PC-9 (cell line): ENCODE measurements around the gene SEC23B. TPM values are rescaled to one million over a fixed set of nuclear protein-coding genes. Genes with fewer than 3 reads are reported as not detected.
A peak's percentile ranks its signal among the peaks of the same experiment; 100 is the strongest.
"Not testable (repeated sequence)": the region's sequence is repeated elsewhere in the genome, so short reads cannot be mapped to it uniquely, and the experiment has no call there.

Source experiments
- BruUV-seq: library from RNA; stranded (reverse); fragments of 400-500 nt; replicated peaks from 2 replicates; lab custom pipeline; 2021; lab: Mats Ljungman, UMichigan
- CTCF ChIA-PET: fragments of 300-600 bp; sonication (Branson Sonifier 250); formaldehyde crosslinking; loops from one replicate; lab custom pipeline; 2022; ENCODE audit warnings: antibody characterized with exemption; lab: Charles Lee
- POLR2A ChIA-PET: fragments of 300-600 bp; sonication (Branson Sonifier 250); formaldehyde crosslinking; loops from one replicate; lab custom pipeline; 2022; ENCODE audit warnings: antibody characterized with exemption; ENCODE audit not compliant: unreplicated experiment; lab: Charles Lee
- DNase-seq, 2 experiments: peaks; one replicate each; pipeline versions ENCODE4 v3.0.0 to v3.0.0-alpha.2; 2015 to 2022; ENCODE audit warnings: mixed read lengths in 1 of 2
- H2AFZ ChIP-seq: fragments of 200-600 bp; sonication (generic); 2 replicates; pipeline ENCODE4 v1.8.1; 2017; ENCODE audit warnings: antibody characterized with exemption
- H3F3A ChIP-seq: fragments of 200-600 bp; sonication (generic); 2 replicates; pipeline ENCODE4 v1.8.1; 2017; ENCODE audit warnings: antibody characterized with exemption, mild to moderate bottlenecking, low read depth; ENCODE audit not compliant: insufficient read depth
- H3K27ac ChIP-seq: fragments of 200-600 bp; sonication (generic); 2 replicates; pipeline ENCODE4 v1.6.1; 2016; ENCODE audit warnings: mixed run types
- H3K27me3 ChIP-seq: fragments of 200-600 bp; sonication (generic); 2 replicates; pipeline ENCODE4 v1.6.1; 2016; ENCODE audit warnings: low read depth, mixed run types; ENCODE audit not compliant: insufficient read depth
- H3K36me3 ChIP-seq: fragments of 200-600 bp; sonication (generic); 2 replicates; pipeline ENCODE4 v1.6.1; 2016; ENCODE audit warnings: low read depth, mixed run types
- H3K4me1 ChIP-seq: fragments of 200-600 bp; sonication (generic); replicated peaks from 2 replicates; pipeline ENCODE4 v1.6.1; 2016; ENCODE audit warnings: mixed run types; ENCODE audit not compliant: insufficient read depth
- H3K4me2 ChIP-seq: fragments of 200-600 bp; sonication (generic); 2 replicates; pipeline ENCODE4 v1.6.1; 2017; ENCODE audit warnings: mixed run types
- H3K4me3 ChIP-seq: fragments of 200-600 bp; sonication (generic); 2 replicates; pipeline ENCODE4 v1.6.1; 2016; ENCODE audit warnings: mixed run types
- H3K79me2 ChIP-seq: fragments of 200-600 bp; sonication (generic); 2 replicates; pipeline ENCODE4 v1.6.1; 2017; ENCODE audit warnings: low read depth, mixed run types
- H3K9me2 ChIP-seq: fragments of 200-600 bp; sonication (generic); 2 replicates; pipeline ENCODE4 v1.8.1; 2017; ENCODE audit warnings: mild to moderate bottlenecking; ENCODE audit not compliant: insufficient read depth
- H3K9me3 ChIP-seq: fragments of 200-600 bp; sonication (generic); 2 replicates; pipeline ENCODE4 v1.8.1; 2016; ENCODE audit warnings: low read depth; ENCODE audit not compliant: insufficient read depth
- H4K20me1 ChIP-seq: fragments of 200-600 bp; sonication (generic); 2 replicates; pipeline ENCODE4 v1.8.1; 2017; ENCODE audit not compliant: insufficient read depth
- CTCF ChIP-seq: fragments of 200-600 bp; sonication (generic); conservative IDR thresholded peaks from 2 replicates; pipeline ENCODE4 v1.6.1; 2017; ENCODE audit warnings: mixed run types, antibody characterized with exemption, mild to moderate bottlenecking, moderate library complexity
- EZH2 ChIP-seq: fragments of 200-600 bp; sonication (generic); IDR thresholded peaks from 2 replicates; pipeline ENCODE4 v1.8.0; 2017; ENCODE audit warnings: antibody characterized with exemption, low read depth
- intact Hi-C: fragments of 100-400 bp; cut with micrococcal nuclease; formaldehyde crosslinking; loops from one replicate; pipeline ENCODE4 v1.10.0; 2022; ENCODE audit not compliant: unreplicated experiment
- total RNA-seq: library from RNA; stranded (reverse); gene quantifications from 2 replicates; pipeline ENCODE4 v1.2.3, GENCODE V29; 2021

The SEC23B gene
- total RNA-seq, 1 experiment from 2014 or later = 78.5 TPM

GRCh38 chr20:18496042-18496441 is 11.7 kb upstream of the SEC23B start:
- CTCF ChIA-PET = interaction anchor here (0.6 to 2.0 kb wide), 2 partner anchors 11 to 20 kb away, joined by 6 to 8 read pairs; partner anchors contain the start of gene SEC23B
- H3K4me2 ChIP-seq = peak overlapping the region; percentile 84
- peak overlapping the region; percentile 95 for H2AFZ ChIP-seq
- H3K79me2 ChIP-seq = no peaks in the 10 kb centered on the region; the same call in 1 of the 2 replicates
- peak overlapping the region; percentile 85; the same call in 1 of the 2 replicates for H3K4me3 ChIP-seq
- H3K9me2 ChIP-seq = no peaks in the 10 kb centered on the region
- POLR2A ChIA-PET = interaction anchor here (0.8 kb wide), 1 partner anchor 11 kb away, joined by 3 read pairs; no protein-coding TSS in a partner anchor
- no peak for DNase-seq
- TSS peak; percentile 49 for BruUV-seq
- intact Hi-C loops = loop anchor here (2.0 to 10.0 kb wide), 2 partner anchors 29 to 299 kb away; partner anchors contain the start of genes DZANK1 and POLR3F
- H3K27ac ChIP-seq = no peak overlapping the region
- no peaks in the 10 kb centered on the region for H4K20me1 ChIP-seq
- no peaks in the 10 kb centered on the region for H3K9me3 ChIP-seq
- no peaks in the 10 kb centered on the region for H3F3A ChIP-seq
- TF ChIP-seq CTCF (no peak), EZH2 (no peak)
- no peaks in the 10 kb centered on the region for H3K27me3 ChIP-seq
- 0 out of 2 replicates have a peak, but pooled peaks cover 3% of the 10 kb centered on the region for H3K36me3 ChIP-seq
- 0 out of 2 replicates have a peak, but pooled peaks cover 10% of the 10 kb centered on the region for H3K4me1 ChIP-seq

GRCh38 chr20:18496740-18497592 is 10.8 kb upstream of the SEC23B start, which contains the start of gene RBBP9:
Gene RBBP9, minus strand, starts transcription at chr20:18497225. Its CDS starts 58 bp downstream, at chr20:18497167.
- Histone ChIP-seq H3K9me3 (no peaks in the 10 kb centered on the region), H3K4me2 (peak within 1 kb of the TSS; percentile 84), H3F3A (no peaks in the 10 kb centered on the region), H3K36me3 (no peaks in the 10 kb centered on the region), H3K4me3 (peak within 1 kb of the TSS; percentile 85), H2AFZ (peak within 1 kb of the TSS; percentile 95), H3K27me3 (no peaks in the 10 kb centered on the region), H3K27ac (no peak within 1 kb of the TSS), H3K9me2 (no peaks in the 10 kb centered on the region), H4K20me1 (no peaks in the 10 kb centered on the region), H3K79me2 (no peaks in the 10 kb centered on the region; the same call in 1 of the 2 replicates), H3K4me1 (0 out of 2 replicates have a peak, but pooled peaks cover 10% of the 10 kb centered on the region)
- intact Hi-C loops = loop anchor here (1.0 to 10.0 kb wide), 3 partner anchors 10 to 298 kb away; partner anchors contain the start of genes DZANK1, POLR3F and SEC23B
- no TSS peak for BruUV-seq
- ChIA-PET POLR2A (interaction anchor here (0.7 to 1.4 kb wide), 2 partner anchors 10 to 40 kb away, joined by 8 to 12 read pairs; partner anchors contain the start of gene SEC23B), CTCF (interaction anchor here (0.6 to 2.0 kb wide), 2 partner anchors 10 to 19 kb away, joined by 6 to 8 read pairs; partner anchors contain the start of gene SEC23B)
- TF ChIP-seq EZH2 = no peak
- TF ChIP-seq CTCF = no peak
- DNase-seq = peak; percentile 65 to 77

- H3K27ac ChIP-seq = no peak overlapping the region
- H2AFZ ChIP-seq = peak overlapping the region; percentile 95
- ChIA-PET CTCF (interaction anchor here (2.0 kb wide), 1 partner anchor 9 kb away, joined by 8 read pairs; the partner anchor contains the start of gene SEC23B), POLR2A (interaction anchor here (0.7 to 1.4 kb wide), 2 partner anchors 10 to 39 kb away, joined by 8 to 12 read pairs; partner anchors contain the start of gene SEC23B)
- no peaks in the 10 kb centered on the region for H3K36me3 ChIP-seq
- no peaks in the 10 kb centered on the region for H3F3A ChIP-seq
- peak overlapping the region; percentile 84 for H3K4me2 ChIP-seq
- H3K27me3 ChIP-seq = no peaks in the 10 kb centered on the region
- no peaks in the 10 kb centered on the region for H4K20me1 ChIP-seq
- H3K9me2 ChIP-seq = no peaks in the 10 kb centered on the region
- intact Hi-C loops = loop anchor here (1.0 to 10.0 kb wide), 3 partner anchors 10 to 297 kb away; partner anchors contain the start of genes DZANK1, POLR3F and SEC23B
- H3K9me3 ChIP-seq = no peaks in the 10 kb centered on the region
- TF ChIP-seq EZH2 (no peak), CTCF (no peak)
- H3K4me1 ChIP-seq = 0 out of 2 replicates have a peak, but pooled peaks cover 10% of the 10 kb centered on the region
- peak overlapping the region; percentile 85; the same call in 1 of the 2 replicates for H3K4me3 ChIP-seq
- no TSS peak for BruUV-seq
- no peak for DNase-seq
- H3K79me2 ChIP-seq = no peaks in the 10 kb centered on the region; the same call in 1 of the 2 replicates
Measured at GRCh38 chr20:18497603-18498002, 10.1 kb upstream of the SEC23B start.

- H3K9me3 ChIP-seq, H3K27ac ChIP-seq, CTCF ChIA-PET, intact Hi-C loops, H4K20me1 ChIP-seq, H3K4me2 ChIP-seq, POLR2A ChIA-PET, H3K9me2 ChIP-seq, H3K4me3 ChIP-seq, H3K36me3 ChIP-seq, H3K79me2 ChIP-seq, DNase-seq, H3F3A ChIP-seq, BruUV-seq, H3K27me3 ChIP-seq: not testable (repeated sequence)
- Histone ChIP-seq H2AFZ (peak overlapping the region; percentile 66; the same call in 1 of the 2 replicates), H3K4me1 (peaks cover 12% of the 10 kb centered on the region)
Measured at GRCh38 chr20:18501672-18502071, 6.1 kb upstream of the SEC23B start.
